HepG2 (cell line): Measurements from ENCODE around the gene ZNF175. TPM values are rescaled to one million over a fixed set of nuclear protein-coding genes. Genes with fewer than 3 reads are reported as not detected.

Experiments used
- ATAC-seq: fragments of 200-7000 bp; cut with Tn5 transposase; 3 replicates; pipeline ENCODE4 v1.9.1; 2020; ENCODE audit warnings: mild to moderate bottlenecking, moderate library complexity
- BruUV-seq: library from RNA; stranded (reverse); fragments of 400-500 nt; replicated peaks from 2 replicates; lab custom pipeline; 2021; lab: Mats Ljungman, UMichigan
- CTCF ChIA-PET: fragments of 300-600 bp; formaldehyde crosslinking; extraction: SDS; loops from one replicate; lab custom pipeline; 2021; ENCODE audit warnings: low total read pairs, inconsistent platforms, low intra/inter-chr PET ratio; lab: Yijun Ruan, JAX
- POLR2A ChIA-PET: fragments of 350-600 bp; sonication (Branson Sonifier 250); formaldehyde crosslinking; loops from one replicate; lab custom pipeline; 2020; ENCODE audit warnings: antibody characterized with exemption, inconsistent platforms; lab: Yijun Ruan, JAX
- DNase-seq: peaks from one replicate; pipeline ENCODE4 v3.0.0-alpha.2; 2015; ENCODE audit warnings: low spot score
- FAIRE-seq: peaks from 3 replicates; lab custom pipeline; 2011; peaks lifted over from hg19 to GRCh38; lab: Jason Lieb, UNC
- H2AFZ ChIP-seq: one replicate; pipeline ENCODE4 v1.6.1; 2011; ENCODE audit warnings: low read length, inconsistent platforms
- H3K27ac ChIP-seq: fragments of 300-600 bp; 3 replicates; pipeline ENCODE4 v1.8.0; 2011; ENCODE audit warnings: mixed run types, mild to moderate bottlenecking, mixed read lengths, low read length, inconsistent platforms; ENCODE audit not compliant: insufficient read depth; ENCODE audit errors: extremely low read length
- H3K27me3 ChIP-seq, 2 experiments: fragments of 200-600 bp in 1 of 2; 2 replicates in 1 of 2; 3 replicates in 1 of 2; pipeline versions ENCODE4 v1.6.0 to v1.8.0; 2011; ENCODE audit warnings: low read length in 2 of 2, mild to moderate bottlenecking in 2 of 2, moderate library complexity in 2 of 2, inconsistent platforms in 1 of 2; ENCODE audit not compliant: insufficient read depth in 2 of 2, control insufficient read depth in 1 of 2
- H3K36me3 ChIP-seq, 2 experiments: fragments of 200-600 bp in 1 of 2; replicated peaks in 1 of 2; 2 replicates in 1 of 2; 3 replicates in 1 of 2; pipeline versions ENCODE4 v1.5.1 to v1.8.0; 2011; ENCODE audit warnings: low read length in 2 of 2, inconsistent platforms in 1 of 2; ENCODE audit not compliant: insufficient read depth in 2 of 2, control insufficient read depth in 1 of 2
- H3K4me1 ChIP-seq: 2 replicates; pipeline ENCODE4 v1.5.1; 2012; ENCODE audit warnings: low read length, inconsistent platforms; ENCODE audit not compliant: insufficient read depth
- H3K4me2 ChIP-seq: 2 replicates; pipeline ENCODE4 v1.6.0; 2011; ENCODE audit warnings: low read depth, low read length, inconsistent platforms
- H3K4me3 ChIP-seq, 3 experiments: fragments of 200-600 bp in 1 of 3; sonication (generic), shearing (Covaris generic) in 1 of 3; replicated peaks in 1 of 3; 2 replicates each; pipeline ENCODE4 v1.5.1; 2011 to 2016; ENCODE audit warnings: low read length in 3 of 3, inconsistent platforms in 2 of 3, low read depth in 2 of 3, mild to moderate bottlenecking in 2 of 3, control low read depth in 1 of 3, mixed read lengths in 1 of 3; ENCODE audit not compliant: insufficient read depth in 1 of 3
- H3K79me2 ChIP-seq: one replicate; pipeline ENCODE4 v1.6.1; 2011; ENCODE audit warnings: low read length, inconsistent platforms; ENCODE audit not compliant: insufficient read depth
- H3K9ac ChIP-seq: 2 replicates; pipeline ENCODE4 v1.6.0; 2011; ENCODE audit warnings: mild to moderate bottlenecking, low read depth, low read length, inconsistent platforms; ENCODE audit not compliant: insufficient read depth
- H3K9me3 ChIP-seq: 2 replicates; pipeline ENCODE4 v1.5.1; 2012; ENCODE audit warnings: mild to moderate bottlenecking, low read length
- H4K20me1 ChIP-seq: 2 replicates; pipeline ENCODE4 v1.6.0; 2011; ENCODE audit warnings: inconsistent platforms, mild to moderate bottlenecking, low read length, moderate library complexity; ENCODE audit not compliant: insufficient read depth
- CEBPG ChIP-seq: IDR thresholded peaks from 2 replicates; pipeline ENCODE4 v1.6.1; 2016
- HNF4A ChIP-seq: sonication (generic); formaldehyde crosslinking; IDR thresholded peaks from 2 replicates; pipeline ENCODE4 v1.4.0; 2020; ENCODE audit warnings: missing genetic modification reagents
- STAT6 ChIP-seq: sonication (generic); formaldehyde crosslinking; IDR thresholded peaks from 2 replicates; pipeline ENCODE4 v1.4.0; 2020; ENCODE audit warnings: missing genetic modification reagents, mild to moderate bottlenecking, borderline replicate concordance
- TBX3 ChIP-seq: fragments of 450-650 bp; IDR thresholded peaks from 2 replicates; pipeline ENCODE4 v1.6.1; 2017; ENCODE audit warnings: antibody characterized with exemption, mild to moderate bottlenecking, inconsistent platforms, borderline replicate concordance
- ZNF10 ChIP-seq: sonication (generic); formaldehyde crosslinking; IDR thresholded peaks from 2 replicates; pipeline ENCODE4 v1.4.0; 2020; ENCODE audit warnings: mild to moderate bottlenecking, low read depth, missing genetic modification reagents, borderline replicate concordance
- ZSCAN30 ChIP-seq: sonication (generic); formaldehyde crosslinking; IDR thresholded peaks from 2 replicates; pipeline ENCODE4 v1.5.0; 2020; ENCODE audit warnings: mild to moderate bottlenecking, missing genetic modification reagents
- WGBS: methylation state at CpG from one replicate; pipeline ENCODE4 v1.1.6; 2017; ENCODE audit warnings: low lambda C conversion rate; 5-methylcytosine and 5-hydroxymethylcytosine counted together
- in situ Hi-C: cut with HindIII; loops from 2 replicates; pipeline ENCODE4 v1.10.0; 2017; ENCODE audit warnings: low pct_unique_long_range_greater_than_20kb; ENCODE audit not compliant: extremely low pct_ligation_motif_present
- intact Hi-C: fragments of 100-400 bp; cut with micrococcal nuclease; formaldehyde crosslinking; loops from one replicate; pipeline ENCODE4 v1.10.0; 2022; ENCODE audit not compliant: unreplicated experiment
- polyA plus RNA-seq, 8 experiments: library from polyadenylated mRNA; depleted of rRNA in 3 of 8; stranded (reverse) in 7 of 8; unstranded in 1 of 8; fragments of >200 nt; fragmentation: Illumina TruSeq in 4 of 8; extraction: Trizol in 4 of 8; gene quantifications; 2 replicates each; pipeline versions ENCODE4 v1.2.1 to v1.2.3, GENCODE V29; 2011 to 2016; ENCODE audit warnings: low read depth in 4 of 8, missing spikeins in 1 of 8, mixed read lengths in 1 of 8; ENCODE audit not compliant: insufficient read depth in 1 of 8
- total RNA-seq, 5 experiments: library from RNA; depleted of rRNA; stranded (reverse); fragments of >200 nt; fragmentation: Illumina TruSeq; extraction: Trizol; gene quantifications; 2 replicates each; pipeline ENCODE4 v1.2.3, GENCODE V29; 2016; ENCODE audit warnings: low read depth in 1 of 5

The ZNF175 gene
- total and polyA plus RNA-seq, 2 of the 13 experiments (the other 11 are each of a cell fraction or from before 2014, with no cell fraction given), result 1.2 to 1.5 TPM

- TF ChIP-seq STAT6, result no peak
- no peak for TF ChIP-seq ZSCAN30 (CRISPR knock-in tag)
- no peak for TF ChIP-seq CEBPG (CRISPR knock-in tag)
- TF ChIP-seq TBX3, result no peak
These were observed 15.7 kb downstream of the ZNF175 start (continued) for GRCh38 chr19:51586799-51587198.

- in situ Hi-C loops (no loop called here), intact Hi-C loops (no loop called here)
- no peak overlapping the region for H3K27ac ChIP-seq
- no peak for TF ChIP-seq ZNF10 (CRISPR knock-in tag)
- no peak for TF ChIP-seq HNF4A (CRISPR knock-in tag)
- no peak overlapping the region for H2AFZ ChIP-seq
- no peaks in the 10 kb centered on the region for H3K4me1 ChIP-seq
- WGBS, result 63% methylated on average over 9 of the region's 9 CpGs
- no peak overlapping the region for H3K4me3 ChIP-seq
- POLR2A ChIA-PET, result no interaction called here
- no peaks in the 10 kb centered on the region for H3K79me2 ChIP-seq
- no TSS peak for BruUV-seq
- H3K27me3 ChIP-seq, result no peaks in the 10 kb centered on the region
- no peaks in the 10 kb centered on the region; a peak in 1 of 5 replicates for H3K36me3 ChIP-seq
- CTCF ChIA-PET, result no interaction called here
- H3K9ac ChIP-seq, result no peak overlapping the region
- DNase-seq (no peak), ATAC-seq (no peak), FAIRE-seq (no peak)
- no peaks in the 10 kb centered on the region for H4K20me1 ChIP-seq
- peaks cover 3% of the 10 kb centered on the region; the same call in 1 of the 2 replicates for H3K9me3 ChIP-seq
- H3K4me2 ChIP-seq, result no peak overlapping the region
These were observed 16.4 kb downstream of the ZNF175 start for GRCh38 chr19:51587264-51588191.
